ENCODE data around the gene SLC35F1.

DNA sequence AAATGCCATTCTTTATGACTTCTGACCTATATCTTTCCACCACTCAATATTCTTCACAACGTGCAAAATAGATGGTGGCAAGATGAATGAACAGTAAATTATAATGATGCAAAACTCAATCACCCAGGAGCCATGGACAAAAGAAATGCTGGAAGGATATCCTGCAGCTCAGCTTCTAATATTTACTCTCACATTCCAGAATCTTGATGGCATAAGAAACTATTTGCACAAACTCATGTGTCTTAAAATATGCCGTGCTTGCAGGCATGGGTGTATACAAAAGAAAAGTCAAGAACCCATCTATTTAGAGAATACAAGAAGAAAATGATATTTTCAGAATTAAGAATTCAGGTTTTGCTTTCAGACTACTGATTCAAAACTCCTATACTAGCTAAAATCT lies 217.8 kb downstream of the SLC35F1 start:
- TF ChIP-seq, protein P1, sequence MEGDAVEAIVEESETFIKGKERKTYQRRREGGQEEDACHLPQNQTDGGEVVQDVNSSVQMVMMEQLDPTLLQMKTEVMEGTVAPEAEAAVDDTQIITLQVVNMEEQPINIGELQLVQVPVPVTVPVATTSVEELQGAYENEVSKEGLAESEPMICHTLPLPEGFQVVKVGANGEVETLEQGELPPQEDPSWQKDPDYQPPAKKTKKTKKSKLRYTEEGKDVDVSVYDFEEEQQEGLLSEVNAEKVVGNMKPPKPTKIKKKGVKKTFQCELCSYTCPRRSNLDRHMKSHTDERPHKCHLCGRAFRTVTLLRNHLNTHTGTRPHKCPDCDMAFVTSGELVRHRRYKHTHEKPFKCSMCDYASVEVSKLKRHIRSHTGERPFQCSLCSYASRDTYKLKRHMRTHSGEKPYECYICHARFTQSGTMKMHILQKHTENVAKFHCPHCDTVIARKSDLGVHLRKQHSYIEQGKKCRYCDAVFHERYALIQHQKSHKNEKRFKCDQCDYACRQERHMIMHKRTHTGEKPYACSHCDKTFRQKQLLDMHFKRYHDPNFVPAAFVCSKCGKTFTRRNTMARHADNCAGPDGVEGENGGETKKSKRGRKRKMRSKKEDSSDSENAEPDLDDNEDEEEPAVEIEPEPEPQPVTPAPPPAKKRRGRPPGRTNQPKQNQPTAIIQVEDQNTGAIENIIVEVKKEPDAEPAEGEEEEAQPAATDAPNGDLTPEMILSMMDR (IDR thresholded peaks at IDR 0.05): no peak
- TF ChIP-seq POLR2A (IDR thresholded peaks at IDR 0.05): no peak

All from testis (tissue), 2 donors.